GM21367 (cell line): ENCODE results near the gene TOR1B.
A peak's percentile ranks its signal among the peaks of the same experiment; 100 is the strongest.
"Not testable (repeated sequence)": the region's sequence is repeated elsewhere in the genome, so short reads cannot be mapped to it uniquely, and the experiment has no call there.

Experiments used
- ATAC-seq: cut with Tn5 transposase; IDR thresholded peaks from one replicate; pipeline ENCODE4 v1.9.1; 2021; ENCODE audit not compliant: unreplicated experiment

TOR1B gene

DNA sequence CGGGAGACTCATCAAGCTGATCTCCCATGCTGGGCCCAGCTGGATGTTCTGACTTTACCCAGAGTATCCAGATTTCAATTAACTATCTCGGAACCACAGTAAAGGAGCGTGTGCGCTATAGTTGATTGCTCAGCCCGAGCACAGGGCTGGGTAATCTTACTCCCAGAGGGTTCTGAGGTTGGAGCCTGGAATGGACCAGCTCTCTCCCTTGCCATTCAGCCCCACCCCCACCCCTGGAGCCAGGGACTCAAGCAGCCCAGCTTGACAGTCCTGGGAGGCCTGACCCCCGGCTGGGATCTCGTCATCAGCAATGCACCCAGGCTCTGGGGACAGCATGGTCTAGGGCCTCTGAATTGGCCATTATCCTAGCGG lies 26.4 kb upstream of the TOR1B start:
- ATAC-seq: no peak

DNA sequence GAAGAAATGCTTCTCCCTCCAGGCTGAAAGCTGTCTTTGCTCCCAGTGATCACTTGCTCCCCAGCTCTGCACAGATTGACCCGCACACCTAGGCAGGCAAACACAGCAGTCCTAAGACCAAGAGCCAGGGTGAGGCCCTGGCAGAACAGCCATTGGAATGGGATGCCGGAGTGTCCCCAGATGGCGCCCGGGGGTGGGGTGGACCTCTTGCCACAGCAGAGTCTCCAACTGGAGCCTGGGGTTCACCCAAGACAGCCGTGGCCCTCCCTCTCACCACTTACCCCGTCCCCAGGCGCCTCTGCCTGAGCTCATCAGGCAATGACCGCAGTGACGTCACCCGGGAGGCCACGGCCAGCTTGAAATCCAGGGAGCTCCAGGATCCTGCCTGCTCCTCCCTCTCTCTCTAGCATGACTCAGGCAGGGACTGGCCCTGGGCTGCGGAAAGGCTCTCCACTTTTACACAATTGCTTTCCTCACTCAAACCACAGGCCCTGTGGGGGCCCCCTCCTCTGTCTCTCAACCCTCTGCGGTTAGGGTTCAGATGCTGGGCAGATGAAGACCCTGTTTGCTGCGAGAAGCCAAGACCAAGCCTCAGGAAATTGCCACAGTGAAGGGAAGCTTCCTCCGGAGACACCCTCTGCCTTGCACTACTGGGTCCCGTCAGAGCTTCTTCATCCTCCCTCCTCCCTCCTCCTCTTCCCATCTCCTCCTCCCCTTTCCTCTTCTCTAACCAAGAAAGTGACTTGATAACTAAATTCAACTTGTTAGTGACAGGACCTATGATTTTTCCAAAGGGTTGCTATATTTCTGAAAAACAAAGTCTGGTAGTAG lies 25.8 kb upstream of the TOR1B start:
- no peak for ATAC-seq

DNA sequence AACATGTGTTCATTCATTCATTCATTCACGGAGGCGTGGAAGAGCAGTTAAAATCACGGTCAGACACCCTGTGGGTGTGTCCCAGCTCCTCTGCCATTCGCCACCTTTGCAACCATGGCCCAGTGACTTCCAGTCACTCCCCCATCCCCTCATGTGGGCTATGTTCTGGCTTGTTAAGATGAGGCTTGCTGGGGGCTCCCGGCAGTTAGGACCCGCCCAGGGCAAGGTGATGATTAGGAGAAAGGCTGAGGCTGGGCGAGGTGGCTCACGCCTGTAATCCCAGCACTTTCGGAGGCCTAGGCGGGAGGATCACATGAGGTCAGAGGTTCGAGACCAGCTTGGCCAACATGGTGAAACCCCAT lies 25.2 kb upstream of the TOR1B start:
- ATAC-seq: no peak

DNA sequence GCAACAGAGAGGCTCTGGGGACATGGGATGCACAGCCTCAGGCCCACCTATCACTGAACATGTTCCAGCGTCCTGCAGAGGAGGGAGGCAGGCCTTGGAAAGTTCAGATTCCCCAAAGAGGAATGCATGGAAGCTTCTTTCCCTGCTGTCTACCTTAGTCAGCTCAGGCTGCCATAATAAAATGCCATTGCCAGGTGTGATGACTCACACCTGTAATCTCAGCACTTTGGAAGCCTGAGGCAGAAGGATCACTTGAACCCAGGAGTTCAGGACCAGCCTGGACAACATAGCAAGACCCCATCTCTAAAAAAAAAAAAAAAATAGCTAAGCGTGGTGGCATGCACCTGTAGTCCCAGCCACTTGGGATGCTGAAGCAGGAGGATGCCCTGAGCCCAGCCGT lies 24.5 kb upstream of the TOR1B start:
- ATAC-seq: no peak

- no peak for ATAC-seq
Measured at GRCh38 chr9:129779560-129780190, 23.3 kb upstream of the TOR1B start.

GRCh38 chr9:129781131-129781530 lies 21.9 kb upstream of the TOR1B start:
- no peak for ATAC-seq

GRCh38 chr9:129781981-129782380 lies 21.0 kb upstream of the TOR1B start:
- ATAC-seq: no peak

GRCh38 chr9:129783516-129784361 lies 19.2 kb upstream of the TOR1B start:
- ATAC-seq: no peak

GRCh38 chr9:129784970-129785369 lies 18.0 kb upstream of the TOR1B start:
- ATAC-seq: not testable (repeated sequence)

DNA sequence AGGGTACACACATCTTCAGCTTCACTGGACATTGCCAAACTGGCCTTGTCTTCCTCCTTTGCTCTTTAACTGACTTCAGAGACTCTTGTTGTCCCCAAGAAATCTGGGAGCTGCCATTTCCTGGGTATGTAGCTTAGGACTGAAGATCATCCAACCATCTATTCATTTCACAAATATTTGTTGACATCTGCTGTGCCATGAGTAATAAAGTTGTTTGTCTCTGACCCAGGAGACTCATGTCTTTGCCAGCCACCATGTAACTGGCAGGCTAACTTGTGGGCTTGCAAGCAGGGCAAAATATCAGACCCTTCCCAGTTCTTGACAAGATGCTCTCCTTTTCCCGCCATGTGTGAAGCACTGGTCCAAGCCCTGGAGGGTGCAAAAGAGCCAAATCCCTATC lies 17.1 kb upstream of the TOR1B start:
- no peak for ATAC-seq

GRCh38 chr9:129786481-129786880 lies 16.5 kb upstream of the TOR1B start:
- ATAC-seq: no peak

- no peak for ATAC-seq
Measured at GRCh38 chr9:129794549-129794948, 8.4 kb upstream of the TOR1B start.

DNA sequence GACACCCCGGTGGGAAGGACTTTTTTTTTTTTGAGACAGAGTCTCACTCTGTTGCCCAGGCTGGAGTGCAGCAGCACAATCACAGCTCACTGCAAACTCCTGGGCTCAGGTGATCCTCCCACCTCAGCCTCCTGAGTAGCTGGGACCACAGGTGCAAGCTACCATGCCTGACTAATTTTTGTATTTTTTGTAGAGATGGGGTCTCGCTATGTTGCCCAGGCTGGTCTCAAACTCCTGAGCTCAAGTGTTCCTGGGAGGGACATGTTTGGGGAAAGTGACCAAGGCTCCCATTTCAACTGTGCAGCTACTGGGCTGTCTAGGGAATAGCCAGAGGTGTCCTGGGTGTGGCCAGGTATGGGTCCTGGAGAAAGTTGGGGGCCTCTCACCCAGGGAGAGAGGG lies 7.0 kb upstream of the TOR1B start:
- not testable (repeated sequence) for ATAC-seq

GRCh38 chr9:129798973-129799372 lies 4.0 kb upstream of the TOR1B start:
- no peak for ATAC-seq

DNA sequence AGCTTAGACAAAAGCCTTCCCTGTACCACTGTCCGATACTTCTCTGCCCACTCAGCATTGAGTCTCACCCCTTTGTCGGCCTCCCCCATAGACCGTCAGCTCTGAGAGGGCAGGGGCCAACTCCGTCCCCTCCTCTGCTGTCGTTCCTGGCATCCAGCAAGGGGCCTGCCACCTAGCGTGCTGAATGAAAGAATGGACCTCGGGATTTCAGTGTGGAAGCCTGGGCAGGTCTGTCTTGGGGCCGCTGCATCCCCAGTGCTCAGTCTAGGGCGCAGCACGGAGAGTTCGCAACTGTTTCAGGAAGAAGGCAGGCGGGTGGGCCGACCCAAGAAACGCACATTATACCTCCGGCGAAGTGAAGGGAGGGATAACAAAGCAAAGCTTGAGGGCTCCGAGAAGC lies 1.5 kb upstream of the TOR1B start:
- ATAC-seq: no peak

GRCh38 chr9:129803676-129804060 lies 684 bp downstream of the TOR1B start:
- peak; percentile 19 for ATAC-seq

- no peak for ATAC-seq
Measured at GRCh38 chr9:129806061-129806460, 3.1 kb downstream of the TOR1B start.

DNA sequence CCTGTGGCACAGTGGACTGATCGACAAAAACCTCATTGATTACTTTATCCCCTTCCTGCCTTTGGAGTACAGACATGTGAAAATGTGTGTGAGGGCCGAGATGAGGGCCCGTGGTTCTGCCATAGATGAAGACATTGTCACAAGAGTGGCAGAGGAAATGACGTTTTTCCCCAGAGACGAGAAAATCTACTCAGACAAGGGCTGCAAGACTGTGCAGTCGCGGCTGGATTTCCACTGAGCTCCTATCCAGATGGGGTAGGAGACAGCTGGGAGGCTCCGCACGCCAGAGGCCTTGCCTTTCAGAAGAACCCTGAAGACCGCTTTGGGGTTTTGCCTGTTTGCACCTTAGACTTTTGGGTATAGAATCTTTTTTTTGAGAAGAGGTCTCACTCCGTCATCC lies 6.4 kb downstream of the TOR1B start:
- ATAC-seq: no peak

DNA sequence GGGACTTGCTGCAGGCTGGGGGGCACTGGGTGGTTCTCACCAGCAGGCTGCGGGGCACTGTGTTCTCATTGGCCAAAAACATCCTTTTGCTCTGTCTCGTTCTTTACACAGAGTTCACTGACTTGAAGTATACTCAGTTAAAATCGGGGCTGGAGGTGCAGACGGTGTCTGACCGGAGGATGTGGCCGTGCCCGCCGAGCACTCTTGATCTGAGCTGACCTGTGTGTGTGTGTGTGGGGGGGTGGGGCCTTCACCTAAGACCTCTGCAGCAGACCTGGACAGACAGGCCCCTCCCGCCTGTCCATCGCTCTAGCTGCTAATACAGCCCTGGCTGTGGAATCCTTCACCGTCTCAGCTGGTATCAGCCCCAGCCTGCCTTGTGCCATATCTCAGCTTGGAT lies 7.1 kb downstream of the TOR1B start:
- no peak for ATAC-seq

- ATAC-seq: no peak
Measured at GRCh38 chr9:129810788-129811187, 7.8 kb downstream of the TOR1B start.

GRCh38 chr9:129811967-129812363 lies 9.0 kb downstream of the TOR1B start:
- ATAC-seq: no peak

GRCh38 chr9:129812385-129812784 lies 9.4 kb downstream of the TOR1B start:
- ATAC-seq: no peak
